Measurements from ENCODE around the gene NCOA5. TPM values are rescaled to one million over a fixed set of nuclear protein-coding genes. Genes with fewer than 3 reads are reported as not detected.

The NCOA5 gene
- total RNA-seq, 1 experiment from 2014 or later, result 52.5 TPM

GRCh38 chr20:46108976-46109375 is 19.2 kb upstream of the NCOA5 start:
- H3K9me3 Mint-ChIP-seq (ENCODE audit: unreplicated experiment), result no peaks in the 10 kb centered on the region
- no peak overlapping the region for H3K27ac Mint-ChIP-seq (ENCODE audit: unreplicated experiment)
- no peak for TF ChIP-seq CTCF (IDR thresholded peaks at IDR 0.05; ENCODE audit: insufficient read depth in 1 of 2, low read depth in 1 of 2, low read length in 1 of 2, severe bottlenecking in 1 of 2, unreplicated experiment in 1 of 2)
- no peaks in the 10 kb centered on the region for H3K4me1 Mint-ChIP-seq (ENCODE audit: low read depth, unreplicated experiment)
- peaks cover 37% of the 10 kb centered on the region for H3K27me3 Mint-ChIP-seq (ENCODE audit: insufficient read depth, unreplicated experiment)
- BruUV-seq (replicated peaks), result no TSS peak
- H3K36me3 ChIP-seq (ENCODE audit: control insufficient read depth, insufficient read depth, low read length), result no peaks in the 10 kb centered on the region
- H3K36me3 Mint-ChIP-seq (ENCODE audit: insufficient read depth, unreplicated experiment), result no peaks in the 10 kb centered on the region
- no peak overlapping the region for H3K4me3 ChIP-seq (ENCODE audit: low read depth, low read length)
- H3K9me3 ChIP-seq, result peaks cover 6% of the 10 kb centered on the region; the same call in 1 of the 2 replicates
- ChIA-PET CTCF (no interaction called here), POLR2A (no interaction called here)
- peaks cover 5% of the 10 kb centered on the region; the same call in 1 of the 2 replicates for H3K27me3 ChIP-seq (replicated peaks; ENCODE audit: control insufficient read depth, insufficient read depth, low read length)
- intact Hi-C loops (cut with micrococcal nuclease; ENCODE audit: unreplicated experiment), result no loop called here
- H3K4me3 Mint-ChIP-seq (ENCODE audit: unreplicated experiment), result no peak overlapping the region
- no peak for DNase-seq
- H3K4me1 ChIP-seq, result no peaks in the 10 kb centered on the region

DNA sequence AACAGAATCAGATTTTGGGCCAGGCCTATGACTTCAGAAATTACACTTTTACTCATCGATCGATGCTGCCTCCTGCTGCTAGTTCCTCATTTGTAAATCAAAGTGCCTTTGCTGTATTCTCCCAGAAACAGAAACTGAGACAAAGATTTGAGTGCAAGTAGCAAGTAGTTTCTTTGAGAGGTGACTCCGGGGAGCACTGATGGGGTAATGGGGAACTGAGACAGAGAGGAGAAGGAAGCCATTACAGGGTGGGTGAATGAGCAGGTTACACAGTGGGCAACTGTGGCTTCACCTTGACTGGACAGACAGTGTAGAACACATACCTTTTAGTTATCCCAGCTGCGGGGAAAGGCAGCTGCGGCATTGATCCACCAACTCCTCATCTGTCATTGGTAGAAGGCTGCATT is 18.7 kb upstream of the NCOA5 start:
- no peak overlapping the region for H3K4me3 Mint-ChIP-seq (ENCODE audit: unreplicated experiment)
- Histone ChIP-seq H3K4me1 (no peaks in the 10 kb centered on the region), H3K9me3 (peaks cover 11% of the 10 kb centered on the region), H3K27me3 (replicated peaks; ENCODE audit: control insufficient read depth, insufficient read depth, low read length) (peaks cover 4% of the 10 kb centered on the region; the same call in 1 of the 2 replicates), H3K36me3 (ENCODE audit: control insufficient read depth, insufficient read depth, low read length) (no peaks in the 10 kb centered on the region), H3K4me3 (ENCODE audit: low read depth, low read length) (no peak overlapping the region)
- H3K36me3 Mint-ChIP-seq (ENCODE audit: insufficient read depth, unreplicated experiment), result no peaks in the 10 kb centered on the region
- H3K27me3 Mint-ChIP-seq (ENCODE audit: insufficient read depth, unreplicated experiment), result peaks cover 32% of the 10 kb centered on the region
- H3K4me1 Mint-ChIP-seq (ENCODE audit: low read depth, unreplicated experiment), result no peaks in the 10 kb centered on the region
- no peak for DNase-seq
- H3K9me3 Mint-ChIP-seq (ENCODE audit: unreplicated experiment), result no peaks in the 10 kb centered on the region
- H3K27ac Mint-ChIP-seq (ENCODE audit: unreplicated experiment), result no peak overlapping the region
- intact Hi-C loops (cut with micrococcal nuclease; ENCODE audit: unreplicated experiment), result no loop called here
- no peak for TF ChIP-seq CTCF (IDR thresholded peaks at IDR 0.05; ENCODE audit: insufficient read depth in 1 of 2, low read depth in 1 of 2, low read length in 1 of 2, severe bottlenecking in 1 of 2, unreplicated experiment in 1 of 2)
- no TSS peak for BruUV-seq (replicated peaks)
- POLR2A ChIA-PET, result no interaction called here
- CTCF ChIA-PET, result no interaction called here

GRCh38 chr20:46107061-46107460 is 17.3 kb upstream of the NCOA5 start:
- CTCF ChIA-PET, result no interaction called here
- no TSS peak for BruUV-seq (replicated peaks)
- Mint-ChIP-seq H3K27ac (ENCODE audit: unreplicated experiment) (no peak overlapping the region), H3K4me1 (ENCODE audit: low read depth, unreplicated experiment) (no peaks in the 10 kb centered on the region), H3K9me3 (ENCODE audit: unreplicated experiment) (no peaks in the 10 kb centered on the region), H3K36me3 (ENCODE audit: insufficient read depth, unreplicated experiment) (no peaks in the 10 kb centered on the region), H3K4me3 (ENCODE audit: unreplicated experiment) (no peak overlapping the region), H3K27me3 (ENCODE audit: insufficient read depth, unreplicated experiment) (peaks cover 31% of the 10 kb centered on the region)
- DNase-seq, result no peak
- POLR2A ChIA-PET, result no interaction called here
- TF ChIP-seq CTCF (IDR thresholded peaks at IDR 0.05; ENCODE audit: insufficient read depth in 1 of 2, low read depth in 1 of 2, low read length in 1 of 2, severe bottlenecking in 1 of 2, unreplicated experiment in 1 of 2), result no peak
- intact Hi-C loops (cut with micrococcal nuclease; ENCODE audit: unreplicated experiment), result no loop called here
- Histone ChIP-seq H3K9me3 (peaks cover 20% of the 10 kb centered on the region), H3K36me3 (ENCODE audit: control insufficient read depth, insufficient read depth, low read length) (no peaks in the 10 kb centered on the region), H3K4me3 (ENCODE audit: low read depth, low read length) (no peak overlapping the region), H3K4me1 (no peaks in the 10 kb centered on the region), H3K27me3 (replicated peaks; ENCODE audit: control insufficient read depth, insufficient read depth, low read length) (peaks cover 2% of the 10 kb centered on the region)

All from Caco-2 (cell line).